Heart left ventricle (tissue), 16 donors: Measurements from ENCODE around the gene KERA. TPM values are rescaled to one million over a fixed set of nuclear protein-coding genes. Genes with fewer than 3 reads are reported as not detected.
A peak's percentile ranks its signal among the peaks of the same experiment; 100 is the strongest.

Experiments used
- ATAC-seq, 4 donors: fragments of 200-7000 bp; cut with Tn5 transposase; one replicate each; pipeline ENCODE4 v1.9.1; 2020 to 2022; ENCODE audit warnings: moderate library complexity in 4 of 4, mild to moderate bottlenecking in 3 of 4, moderate number of reproducible peaks in 1 of 4
- DNase-seq, 5 donors: peaks; one replicate each; pipeline ENCODE4 v3.0.0-alpha.2; 2020
- H3K27ac ChIP-seq, 12 donors: fragments of 200-600 bp; sonication (generic) in 4 of 12; one replicate each; pipeline versions ENCODE4 v1.5.0 to v1.8.0; 2016 to 2022; ENCODE audit warnings: mild to moderate bottlenecking in 2 of 12
- H3K27me3 ChIP-seq, 9 donors: fragments of 200-600 bp; sonication (generic) in 2 of 9; one replicate each; pipeline versions ENCODE4 v1.5.1 to v1.8.0; 2016 to 2022; ENCODE audit warnings: mild to moderate bottlenecking in 3 of 9
- H3K36me3 ChIP-seq, 9 donors: fragments of 200-600 bp; sonication (generic) in 2 of 9; one replicate each; pipeline versions ENCODE4 v1.5.0 to v1.8.0; 2018 to 2022; ENCODE audit warnings: mild to moderate bottlenecking in 2 of 9
- H3K4me1 ChIP-seq, 12 donors: fragments of 200-600 bp; sonication (generic) in 4 of 12; one replicate each; pipeline versions ENCODE4 v1.5.0 to v1.8.0; 2016 to 2022; ENCODE audit warnings: mild to moderate bottlenecking in 3 of 12
- H3K4me3 ChIP-seq, 12 donors: fragments of 200-600 bp; sonication (generic) in 4 of 12; one replicate each; pipeline versions ENCODE4 v1.5.0 to v1.8.0; 2017 to 2022; ENCODE audit warnings: mild to moderate bottlenecking in 9 of 12, moderate library complexity in 4 of 12
- H3K9me3 ChIP-seq, 12 donors: fragments of 200-600 bp; sonication (generic) in 4 of 12; one replicate each; pipeline versions ENCODE4 v1.5.0 to v1.8.0; 2016 to 2022; ENCODE audit warnings: mild to moderate bottlenecking in 1 of 12
- POLR2A ChIP-seq, 2 donors: fragments of 450-650 bp; IDR thresholded peaks; one replicate each; pipeline ENCODE4 v1.6.1; 2017; ENCODE audit warnings: antibody characterized with exemption in 2 of 2, mild to moderate bottlenecking in 2 of 2, moderate library complexity in 2 of 2
- WGBS, 4 donors: extraction: QIAGEN DNeasy Blood & Tissue Kit in 2 of 4; methylation state at CpG; one replicate each; pipeline versions ENCODE4 v1.1.5 to v1.1.7; 2013 to 2018; 5-methylcytosine and 5-hydroxymethylcytosine counted together
- intact Hi-C, 10 donors: fragments of 100-400 bp; cut with DNase I; formaldehyde crosslinking; loops; one replicate each; pipeline versions ENCODE4 v1.11.1 to v1.14.2; 2022
- long read RNA-seq, 3 donors: library from polyadenylated mRNA; unstranded; transcript quantifications; one replicate each; pipeline ENCODE4 v2.0.0, GENCODE V29; 2020 to 2021
- polyA plus RNA-seq, 2 donors: library from polyadenylated mRNA; stranded (reverse); fragments of 200-250 nt; gene quantifications; one replicate each; pipeline ENCODE4 v1.2.3, GENCODE V29; 2013
- total RNA-seq, 9 donors: library from RNA; depleted of rRNA in 2 of 9; stranded (reverse); fragments of >200 nt in 2 of 9; fragmentation: NEBNext Ultra II Directional in 3 of 9; extraction: Animal tissue kit (Norgen Biotek cat#: 25700) in 3 of 9; gene quantifications; one replicate each; pipeline versions ENCODE4 v1.1.0 to v1.2.4, GENCODE V29; 2016 to 2023
- TF ChIP-seq, protein P1 (sequence below), 12 donors: fragments of 200-600 bp; sonication (generic) in 4 of 12; IDR thresholded peaks; one replicate each; pipeline versions ENCODE4 v1.5.0 to v1.8.0; 2018 to 2022; ENCODE audit warnings: antibody characterized with exemption in 12 of 12, mild to moderate bottlenecking in 5 of 12
- donor health status: ischemic (EF 13 %, LVEDD 7.1; RV severe dilation, severe dysfunction).
- donor health status: healthy with polysubstance abuse.
- donor health status: DM: no; HTN: yes; CAD: no.
- donor health status: DM: no; HTN: no; CAD: no.
- donor health status: ischemic (EF 25% LVEDD 6.9; RV normal size, moderate dysfunction).
- donor health status: ischemic (EF 25% LVEDD 5.7; RV mildly dilated, moderate dysfunction).
- donor health status: healthy.
- donor health status: DM: yes; HTN: yes; CAD: no.
- donor health status: ischemic (EF 35%, LVEDD 5.7; RV mildly dilated, moderate dysfunction).
- donor health status: nonischemic (EF 11% LVEDD 7.7; RV severe dilation, severe dysfunction).
- donor health status: DM: yes; HTN: yes; CAD: no.
- donor health status: PGD.
- donor health status: ischemic (EF 29% LVEDD 5.4; RV normal size, mild dysfunction).
- donor health status: nonischemic (EF 23%, LVEDD 6.1; RV moderate dilation, normal function).

The KERA gene, protein sequence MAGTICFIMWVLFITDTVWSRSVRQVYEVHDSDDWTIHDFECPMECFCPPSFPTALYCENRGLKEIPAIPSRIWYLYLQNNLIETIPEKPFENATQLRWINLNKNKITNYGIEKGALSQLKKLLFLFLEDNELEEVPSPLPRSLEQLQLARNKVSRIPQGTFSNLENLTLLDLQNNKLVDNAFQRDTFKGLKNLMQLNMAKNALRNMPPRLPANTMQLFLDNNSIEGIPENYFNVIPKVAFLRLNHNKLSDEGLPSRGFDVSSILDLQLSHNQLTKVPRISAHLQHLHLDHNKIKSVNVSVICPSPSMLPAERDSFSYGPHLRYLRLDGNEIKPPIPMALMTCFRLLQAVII
- total RNA-seq (not detected), polyA plus RNA-seq (not detected)
- long read RNA-seq, donor 1, result 0 reads
- long read RNA-seq, donor 2, result 0 reads
- long read RNA-seq, donor 3, result 0 reads

DNA sequence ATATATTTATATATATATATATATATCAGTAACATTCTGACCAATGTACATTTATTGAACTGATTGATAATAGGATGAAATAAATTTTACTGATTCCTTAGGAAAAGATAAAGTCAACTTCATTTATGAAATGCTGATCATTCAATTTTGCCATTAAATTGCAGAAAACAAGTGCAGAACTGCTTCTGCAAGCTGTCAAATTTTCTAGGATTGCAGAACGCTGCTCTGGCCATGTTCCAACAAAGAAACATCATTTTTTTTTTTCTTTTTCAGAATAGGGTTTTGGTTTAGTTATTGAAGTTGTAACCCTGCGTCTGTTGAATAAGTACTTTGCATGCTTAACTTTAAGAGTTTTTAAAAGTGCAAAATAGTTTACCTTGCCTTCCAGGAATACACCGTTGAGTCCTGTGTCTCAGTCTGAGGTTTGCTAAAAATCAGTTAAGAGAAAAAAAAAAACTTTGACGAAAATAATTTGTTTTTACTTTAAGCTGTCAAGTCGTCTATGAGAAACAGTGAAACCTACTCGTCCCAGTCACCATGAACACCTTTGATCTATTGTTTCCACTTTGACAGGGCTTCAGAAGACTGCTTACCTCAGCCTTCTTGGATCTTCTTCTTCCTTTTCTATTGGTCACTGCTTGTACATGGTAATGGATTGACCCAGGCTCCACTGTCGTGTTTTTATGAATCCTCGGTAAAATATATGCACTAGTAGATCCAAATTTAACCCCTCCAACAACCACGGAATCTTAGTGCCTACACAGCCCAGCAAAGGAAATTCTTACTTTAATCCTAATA is at the start of gene KERA:
Gene KERA, minus strand, starts transcription at position 657 of the 798 bp plus-strand sequence. CDS start 1,743 bp downstream, outside the sequence.
- TF ChIP-seq, protein P1, sequence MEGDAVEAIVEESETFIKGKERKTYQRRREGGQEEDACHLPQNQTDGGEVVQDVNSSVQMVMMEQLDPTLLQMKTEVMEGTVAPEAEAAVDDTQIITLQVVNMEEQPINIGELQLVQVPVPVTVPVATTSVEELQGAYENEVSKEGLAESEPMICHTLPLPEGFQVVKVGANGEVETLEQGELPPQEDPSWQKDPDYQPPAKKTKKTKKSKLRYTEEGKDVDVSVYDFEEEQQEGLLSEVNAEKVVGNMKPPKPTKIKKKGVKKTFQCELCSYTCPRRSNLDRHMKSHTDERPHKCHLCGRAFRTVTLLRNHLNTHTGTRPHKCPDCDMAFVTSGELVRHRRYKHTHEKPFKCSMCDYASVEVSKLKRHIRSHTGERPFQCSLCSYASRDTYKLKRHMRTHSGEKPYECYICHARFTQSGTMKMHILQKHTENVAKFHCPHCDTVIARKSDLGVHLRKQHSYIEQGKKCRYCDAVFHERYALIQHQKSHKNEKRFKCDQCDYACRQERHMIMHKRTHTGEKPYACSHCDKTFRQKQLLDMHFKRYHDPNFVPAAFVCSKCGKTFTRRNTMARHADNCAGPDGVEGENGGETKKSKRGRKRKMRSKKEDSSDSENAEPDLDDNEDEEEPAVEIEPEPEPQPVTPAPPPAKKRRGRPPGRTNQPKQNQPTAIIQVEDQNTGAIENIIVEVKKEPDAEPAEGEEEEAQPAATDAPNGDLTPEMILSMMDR (IDR thresholded peaks at IDR 0.05), result no peak
- Histone ChIP-seq H3K4me3 (no peak within 1 kb of the TSS), H3K4me1 (peaks cover 0 to 16% (median 1%) of the 10 kb centered on the region in 12 donors), H3K9me3 (no peaks in the 10 kb centered on the region), H3K27ac (no peak within 1 kb of the TSS), H3K27me3 (no peaks in the 10 kb centered on the region), H3K36me3 (no peaks in the 10 kb centered on the region)
- intact Hi-C loops, result no loop called here
- no peak for DNase-seq
- no peak for ATAC-seq
- WGBS, 4 donors, result 54 to 59% (median 56%) methylated on average over 9 of the region's 9 CpGs

DNA sequence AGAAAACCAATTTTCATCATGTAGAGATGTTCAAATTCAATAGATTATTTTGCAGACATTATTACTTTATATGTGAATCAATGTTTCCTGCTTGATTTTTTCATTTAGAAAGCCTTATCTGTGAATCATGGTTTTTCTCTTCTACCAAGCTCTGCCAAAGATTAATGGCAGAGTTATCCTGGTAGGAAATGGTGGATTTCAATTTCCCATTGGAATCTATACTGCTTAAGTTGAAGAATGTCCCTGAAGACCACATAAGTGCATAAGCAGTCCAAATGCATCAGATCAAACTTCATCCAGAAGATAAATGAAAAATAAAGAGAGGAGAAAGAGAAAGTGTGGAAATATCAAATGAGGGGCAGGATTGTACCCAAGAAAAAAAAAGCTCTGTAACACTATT is 48.5 kb upstream of the KERA start:
- no peaks in the 10 kb centered on the region for H3K27me3 ChIP-seq
- peak overlapping the region in 7 of 12 donors; percentile 25 to 64 (median 35) for H3K4me3 ChIP-seq
- ATAC-seq (no peak), DNase-seq (no peak)
- no peaks in the 10 kb centered on the region for H3K9me3 ChIP-seq
- H3K27ac ChIP-seq, result peak overlapping the region in 6 of 12 donors; percentile 0 to 53 (median 30)
- H3K4me1 ChIP-seq, result no peaks in the 10 kb centered on the region
- intact Hi-C loops, result loop anchor here in 5 of 10 donors (5.0 to 10.0 kb wide), 3 partner anchors 121 to 129 kb away; no protein-coding TSS in a partner anchor
- TF ChIP-seq POLR2A (IDR thresholded peaks at IDR 0.05), result no peak
- TF ChIP-seq, protein P1 (IDR thresholded peaks at IDR 0.05), result no peak
- H3K36me3 ChIP-seq, result peaks cover 0 to 46% (median 2%) of the 10 kb centered on the region in 9 donors

DNA sequence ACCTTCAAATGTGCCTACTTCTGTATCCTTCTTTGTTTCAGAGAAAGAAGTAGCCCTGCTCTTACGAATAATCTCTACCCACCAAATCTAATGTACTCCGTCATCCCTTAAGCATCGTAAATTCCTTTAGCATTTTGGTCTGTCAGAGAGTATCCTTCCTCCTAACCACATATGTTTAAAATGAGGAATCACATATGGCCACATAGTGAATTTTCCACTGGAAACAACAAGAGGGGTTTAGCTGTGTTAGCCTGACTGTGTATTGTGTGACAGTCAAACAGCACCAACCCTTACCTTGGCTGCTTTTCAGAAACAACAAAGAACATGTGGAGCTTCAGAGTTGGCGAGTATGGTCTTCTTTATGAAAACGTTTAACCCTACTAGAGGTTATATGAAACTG is 48.0 kb upstream of the KERA start:
- TF ChIP-seq POLR2A (IDR thresholded peaks at IDR 0.05), result no peak
- TF ChIP-seq, protein P1 (IDR thresholded peaks at IDR 0.05), result no peak
- no peaks in the 10 kb centered on the region for H3K4me1 ChIP-seq

More for the DNA sequence above, 48.0 kb upstream of the KERA start:
- Histone ChIP-seq H3K4me3 (peak overlapping the region in 7 of 12 donors; percentile 25 to 64 (median 35)), H3K27ac (peak overlapping the region in 7 of 12 donors; percentile 0 to 53 (median 19)), H3K9me3 (no peaks in the 10 kb centered on the region), H3K27me3 (no peaks in the 10 kb centered on the region), H3K36me3 (peaks cover 0 to 46% (median 2%) of the 10 kb centered on the region in 9 donors)
- intact Hi-C loops, result loop anchor here in 5 of 10 donors (5.0 to 10.0 kb wide), 3 partner anchors 121 to 129 kb away; no protein-coding TSS in a partner anchor
- 74 to 80% (median 78%) methylated on average over 5 of the region's 5 CpGs for WGBS, 4 donors
- ATAC-seq (peak in 1 of 4 donors; percentile 42), DNase-seq (no peak)
